Glutamatergic neuron (in vitro differentiated cells): ENCODE measurements around the gene C8G. TPM values are rescaled to one million over a fixed set of nuclear protein-coding genes. Genes with fewer than 3 reads are reported as not detected.

ENCODE experiments used
- DNase-seq: peaks from one replicate; pipeline ENCODE4 v3.0.0; 2022
- H3K27ac Mint-ChIP-seq: one replicate; pipeline ENCODE4 v1.8.0; 2020; ENCODE audit warnings: mild to moderate bottlenecking, mixed read lengths, inconsistent platforms; ENCODE audit not compliant: unreplicated experiment
- H3K27me3 Mint-ChIP-seq: one replicate; pipeline ENCODE4 v1.8.0; 2020; ENCODE audit warnings: mild to moderate bottlenecking, moderate library complexity, mixed read lengths, inconsistent platforms; ENCODE audit not compliant: unreplicated experiment
- H3K36me3 Mint-ChIP-seq: one replicate; pipeline ENCODE4 v1.8.0; 2020; ENCODE audit warnings: mild to moderate bottlenecking, mixed read lengths, inconsistent platforms; ENCODE audit not compliant: unreplicated experiment
- H3K4me1 Mint-ChIP-seq: one replicate; pipeline ENCODE4 v1.8.0; 2020; ENCODE audit warnings: mild to moderate bottlenecking, low read depth, mixed read lengths, inconsistent platforms; ENCODE audit not compliant: unreplicated experiment
- H3K4me3 Mint-ChIP-seq: one replicate; pipeline ENCODE4 v1.8.0; 2020; ENCODE audit warnings: mild to moderate bottlenecking, mixed read lengths, inconsistent platforms; ENCODE audit not compliant: unreplicated experiment
- H3K9me3 Mint-ChIP-seq: one replicate; pipeline ENCODE4 v1.8.0; 2020; ENCODE audit warnings: mild to moderate bottlenecking, moderate library complexity, mixed read lengths, inconsistent platforms; ENCODE audit not compliant: unreplicated experiment
- CTCF ChIP-seq: fragments of 200-600 bp; sonication (generic); IDR thresholded peaks from one replicate; pipeline ENCODE4 v1.5.0; 2021; ENCODE audit not compliant: partially characterized antibody, unreplicated experiment
- total RNA-seq: library from RNA; stranded (reverse); fragmentation: NEBNext Ultra II Directional; extraction: Animal tissue kit (Norgen Biotek cat#: 25700); gene quantifications from one replicate; pipeline ENCODE4 v1.2.1, GENCODE V29; 2021; ENCODE audit not compliant: unreplicated experiment

C8G gene
- total RNA-seq, 1 donor from 2014 or later: 14.5 TPM

- H3K9me3 Mint-ChIP-seq: no peaks in the 10 kb centered on the region
- H3K27ac Mint-ChIP-seq: no peak overlapping the region
- no peak for TF ChIP-seq CTCF
- no peak for DNase-seq
- no peak overlapping the region for H3K4me3 Mint-ChIP-seq
- H3K27me3 Mint-ChIP-seq: no peaks in the 10 kb centered on the region
- peaks cover 2% of the 10 kb centered on the region for H3K4me1 Mint-ChIP-seq
- no peaks in the 10 kb centered on the region for H3K36me3 Mint-ChIP-seq
Observed at GRCh38 chr9:136969150-136969549, 24.1 kb downstream of the C8G start.

- H3K27ac Mint-ChIP-seq: no peak overlapping the region
- H3K4me1 Mint-ChIP-seq: no peaks in the 10 kb centered on the region
- no peak overlapping the region for H3K4me3 Mint-ChIP-seq
- TF ChIP-seq CTCF: no peak
- no peaks in the 10 kb centered on the region for H3K9me3 Mint-ChIP-seq
- no peak for DNase-seq
- no peaks in the 10 kb centered on the region for H3K27me3 Mint-ChIP-seq
- H3K36me3 Mint-ChIP-seq: no peaks in the 10 kb centered on the region
Observed at GRCh38 chr9:136969774-136970173, 24.7 kb downstream of the C8G start.

DNA sequence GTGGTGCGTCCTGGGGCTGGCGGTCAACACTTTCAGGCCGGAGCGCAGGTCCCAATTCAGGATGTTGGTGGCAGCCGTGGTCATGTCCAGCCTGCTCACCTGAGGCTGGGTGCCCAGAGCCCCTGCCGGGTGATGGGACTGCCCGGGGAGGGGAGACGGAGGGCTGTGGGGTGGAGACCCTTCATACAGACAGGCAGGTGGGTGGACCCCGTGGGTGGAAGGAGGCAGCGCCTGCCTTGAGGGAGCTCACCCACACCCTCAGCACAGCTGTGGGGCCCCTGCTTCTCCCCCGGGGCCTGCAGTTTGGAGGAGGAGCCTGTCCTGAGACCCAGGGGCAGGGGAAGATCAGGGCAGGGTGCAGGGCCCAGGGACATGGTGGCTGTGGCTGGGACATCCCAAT is 25.3 kb downstream of the C8G start:
- no peak for TF ChIP-seq CTCF
- peaks cover 2% of the 10 kb centered on the region for H3K9me3 Mint-ChIP-seq
- no peak overlapping the region for H3K27ac Mint-ChIP-seq

GRCh38 chr9:136971746-136972145 is 26.7 kb downstream of the C8G start:
- Mint-ChIP-seq H3K9me3 (peaks cover 2% of the 10 kb centered on the region), H3K27ac (no peak overlapping the region), H3K36me3 (no peaks in the 10 kb centered on the region), H3K4me3 (no peak overlapping the region), H3K27me3 (no peaks in the 10 kb centered on the region), H3K4me1 (no peaks in the 10 kb centered on the region)
- no peak for DNase-seq
- no peak for TF ChIP-seq CTCF

More for the DNA sequence above, 25.3 kb downstream of the C8G start:
- H3K4me1 Mint-ChIP-seq: no peaks in the 10 kb centered on the region
- H3K36me3 Mint-ChIP-seq: no peaks in the 10 kb centered on the region
- DNase-seq: no peak
- H3K27me3 Mint-ChIP-seq: no peaks in the 10 kb centered on the region
- no peak overlapping the region for H3K4me3 Mint-ChIP-seq

DNA sequence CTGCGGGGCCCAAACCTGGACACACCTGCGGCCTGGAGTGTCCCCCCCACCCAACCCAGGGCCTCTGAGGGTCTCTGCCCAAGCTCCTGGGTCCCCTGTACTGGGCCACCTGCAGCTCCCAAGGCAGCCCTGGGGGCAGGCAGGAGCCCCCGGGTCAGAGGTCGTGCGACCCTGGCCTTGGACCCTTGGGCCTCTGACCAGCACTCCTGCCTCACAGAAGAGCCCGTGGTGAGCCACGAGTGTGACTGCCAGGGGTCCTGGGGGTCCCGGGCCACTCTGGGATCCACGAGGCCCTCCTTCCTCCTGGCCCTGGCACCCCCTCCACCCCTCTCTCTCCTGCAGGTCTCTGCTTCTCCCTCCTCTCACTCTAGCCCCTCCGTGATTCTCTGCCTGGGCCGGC is 27.3 kb downstream of the C8G start:
- H3K4me1 Mint-ChIP-seq: no peaks in the 10 kb centered on the region
- H3K36me3 Mint-ChIP-seq: no peaks in the 10 kb centered on the region
- no peak for DNase-seq
- no peak overlapping the region for H3K4me3 Mint-ChIP-seq
- H3K27ac Mint-ChIP-seq: no peak overlapping the region
- no peak for TF ChIP-seq CTCF
- H3K9me3 Mint-ChIP-seq: peaks cover 2% of the 10 kb centered on the region
- H3K27me3 Mint-ChIP-seq: no peaks in the 10 kb centered on the region
